ENCODE measurements around the gene NUP160. TPM values are rescaled to one million over a fixed set of nuclear protein-coding genes. Genes with fewer than 3 reads are reported as not detected.
"Not testable (repeated sequence)": the region's sequence is repeated elsewhere in the genome, so short reads cannot be mapped to it uniquely, and the experiment has no call there.

The NUP160 gene
- total RNA-seq, 4 donors from 2014 or later: 26.3 to 39.8 (median 28.6) TPM

GRCh38 chr11:47756208-47756607 lies 91.9 kb downstream of the NUP160 start:
- peaks cover 0 to 100% (median 51%) of the 10 kb centered on the region in 3 donors for H3K36me3 ChIP-seq
- WGBS, 2 donors: 95 to 96% methylated on average over 4 of the region's 4 CpGs

GRCh38 chr11:47750725-47751124 lies 97.4 kb downstream of the NUP160 start:
- Histone ChIP-seq H3K9me3 (no peaks in the 10 kb centered on the region), H3K4me3 (no peak overlapping the region), H3K36me3 (peaks cover 0 to 100% (median 47%) of the 10 kb centered on the region in 3 donors), H3K27ac (no peak overlapping the region), H3K27me3 (no peaks in the 10 kb centered on the region), H3K4me1 (no peaks in the 10 kb centered on the region)
- TF ChIP-seq POLR2A (IDR thresholded peaks at IDR 0.05): no peak
- TF ChIP-seq CTCF (IDR thresholded peaks at IDR 0.05): no peak
- TF ChIP-seq EP300 (IDR thresholded peaks at IDR 0.05): no peak
- no peak for DNase-seq (ENCODE audit: low spot score in 2 of 2)
- 88 to 89% methylated on average over 5 of the region's 5 CpGs for WGBS, 2 donors

More at GRCh38 chr11:47756208-47756607, 91.9 kb downstream of the NUP160 start:
- Histone ChIP-seq H3K27me3 (no peaks in the 10 kb centered on the region), H3K27ac (no peak overlapping the region), H3K9me3 (no peaks in the 10 kb centered on the region), H3K4me3 (no peak overlapping the region), H3K4me1 (no peaks in the 10 kb centered on the region)
- DNase-seq (ENCODE audit: low spot score in 2 of 2): no peak
- no peak for TF ChIP-seq POLR2A (IDR thresholded peaks at IDR 0.05)
- no peak for TF ChIP-seq CTCF (IDR thresholded peaks at IDR 0.05)

GRCh38 chr11:47742494-47742893 lies 105.7 kb downstream of the NUP160 start:
- H3K4me3 ChIP-seq; H3K27me3 ChIP-seq; H3K4me1 ChIP-seq; H3K9me3 ChIP-seq; H3K27ac ChIP-seq; DNase-seq (ENCODE audit: low spot score in 2 of 2): not testable (repeated sequence)
- 88 to 97% methylated on average over 7 of the region's 7 CpGs for WGBS, 2 donors
- H3K36me3 ChIP-seq: peaks cover 7 to 96% (median 51%) of the 10 kb centered on the region in 3 donors

- H3K9me3 ChIP-seq; H3K4me3 ChIP-seq; H3K27me3 ChIP-seq; DNase-seq (ENCODE audit: low spot score in 2 of 2); H3K27ac ChIP-seq; H3K4me1 ChIP-seq: not testable (repeated sequence)
- peaks cover 7 to 96% (median 42%) of the 10 kb centered on the region in 3 donors for H3K36me3 ChIP-seq
- WGBS, 2 donors: 96% methylated on average over 7 of the region's 7 CpGs
These were observed 110.3 kb downstream of the NUP160 start for GRCh38 chr11:47737817-47738216.

GRCh38 chr11:47732271-47732670 lies 115.9 kb downstream of the NUP160 start:
- no peaks in the 10 kb centered on the region for H3K9me3 ChIP-seq
- H3K27me3 ChIP-seq: no peaks in the 10 kb centered on the region
- H3K4me1 ChIP-seq: no peaks in the 10 kb centered on the region
- H3K27ac ChIP-seq: no peak overlapping the region
- 83 to 88% methylated on average over 10 of the region's 10 CpGs for WGBS, 2 donors
- H3K36me3 ChIP-seq: peaks cover 12 to 100% (median 52%) of the 10 kb centered on the region in 3 donors
- TF ChIP-seq POLR2A (IDR thresholded peaks at IDR 0.05) (no peak), CTCF (IDR thresholded peaks at IDR 0.05) (no peak)
- no peak for DNase-seq (ENCODE audit: low spot score in 2 of 2)
- H3K4me3 ChIP-seq: no peak overlapping the region

- Histone ChIP-seq H3K36me3 (peaks cover 13 to 99% (median 51%) of the 10 kb centered on the region in 3 donors), H3K4me1 (no peaks in the 10 kb centered on the region), H3K27me3 (no peaks in the 10 kb centered on the region), H3K9me3 (no peaks in the 10 kb centered on the region), H3K27ac (no peak overlapping the region), H3K4me3 (no peak overlapping the region)
- TF ChIP-seq EP300 (IDR thresholded peaks at IDR 0.05): no peak
- TF ChIP-seq POLR2A (IDR thresholded peaks at IDR 0.05): no peak
- TF ChIP-seq CTCF (IDR thresholded peaks at IDR 0.05): no peak
- 42 to 50% methylated on average over 6 of the region's 6 CpGs for WGBS, 2 donors
- no peak for DNase-seq (ENCODE audit: low spot score in 2 of 2)
These were observed 116.7 kb downstream of the NUP160 start for GRCh38 chr11:47731475-47731874.

Small RNA genes within 50 kb of the gene (small RNA-seq; reads per million reads assigned to genes)
- not detected for gene AC021443.1
- not detected for gene RF00019
- not detected for gene RNA5SP340

Other genes with a start within 250 kb of the NUP160 start
- gene MTCH2, start 205.8 kb downstream of the NUP160 start, total RNA-seq: 10 to 100 TPM; 33.0 to 50.2 (median 36.3) TPM
- 1 to 10 TPM in 2 of 4 donors, under 1 TPM in 1, not detected in 1; 0.44 to 5.9 (median 4.2) TPM for gene AGBL2, start 133.0 kb downstream of the NUP160 start, total RNA-seq
- gene FNBP4, start 81.0 kb downstream of the NUP160 start, total RNA-seq: 100 to 1,000 TPM; 153 to 351 (median 199) TPM
- gene PTPRJ, start 132.2 kb upstream of the NUP160 start, total RNA-seq: 10 to 100 TPM; 20.5 to 24.3 (median 22.3) TPM